KMS-11 (cell line): ENCODE data around the gene STARD9.

ENCODE experiments used
- H2AFZ ChIP-seq: fragments of 200-600 bp; sonication (generic); 2 replicates; pipeline ENCODE4 v1.6.1; 2016; ENCODE audit warnings: antibody characterized with exemption, mixed run types, low read depth
- H3K27ac ChIP-seq: fragments of 200-600 bp; sonication (generic); 2 replicates; pipeline ENCODE4 v1.6.1; 2016; ENCODE audit warnings: mild to moderate bottlenecking, mixed run types
- H3K27me3 ChIP-seq: fragments of 200-600 bp; sonication (generic); 2 replicates; pipeline ENCODE4 v1.6.1; 2017; ENCODE audit warnings: mild to moderate bottlenecking, low read depth, mixed run types, moderate library complexity; ENCODE audit not compliant: insufficient read depth
- H3K36me3 ChIP-seq: fragments of 200-600 bp; sonication (generic); 2 replicates; pipeline ENCODE4 v1.6.1; 2017; ENCODE audit warnings: mild to moderate bottlenecking, mixed run types; ENCODE audit not compliant: insufficient read depth
- H3K4me1 ChIP-seq: fragments of 200-600 bp; sonication (generic); 2 replicates; pipeline ENCODE4 v1.6.1; 2016; ENCODE audit warnings: mild to moderate bottlenecking, low read depth, mixed run types; ENCODE audit not compliant: poor library complexity, severe bottlenecking
- H3K4me2 ChIP-seq: fragments of 200-600 bp; sonication (generic); 2 replicates; pipeline ENCODE4 v1.7.0; 2016; ENCODE audit warnings: mild to moderate bottlenecking, mixed run types
- H3K4me3 ChIP-seq: fragments of 200-600 bp; sonication (generic); IDR thresholded peaks from 2 replicates; pipeline ENCODE4 v1.6.1; 2017; ENCODE audit warnings: low read depth, low read length, mixed read lengths; ENCODE audit not compliant: insufficient read depth
- H3K79me2 ChIP-seq: fragments of 200-600 bp; sonication (generic); 2 replicates; pipeline ENCODE4 v1.6.1; 2016; ENCODE audit warnings: low read depth, mixed run types; ENCODE audit not compliant: insufficient read depth
- H3K9ac ChIP-seq: fragments of 200-600 bp; sonication (generic); 2 replicates; pipeline ENCODE4 v1.6.1; 2016; ENCODE audit warnings: mild to moderate bottlenecking, mixed run types
- H4K20me1 ChIP-seq: fragments of 200-600 bp; sonication (generic); 2 replicates; pipeline ENCODE4 v1.6.1; 2016; ENCODE audit warnings: mild to moderate bottlenecking, mixed run types; ENCODE audit not compliant: insufficient read depth
- CTCF ChIP-seq: fragments of 200-600 bp; sonication (generic); conservative IDR thresholded peaks from 2 replicates; pipeline ENCODE4 v1.6.1; 2017; ENCODE audit warnings: low read depth, mild to moderate bottlenecking, antibody characterized with exemption, low read length, moderate library complexity, mixed read lengths

STARD9 gene

GRCh38 chr15:42627485-42627884, 52.1 kb downstream of the STARD9 start:
- no peak for TF ChIP-seq CTCF
- H4K20me1 ChIP-seq: no peaks in the 10 kb centered on the region
- no peak overlapping the region for H3K4me2 ChIP-seq
- H3K79me2 ChIP-seq: no peaks in the 10 kb centered on the region
- no peaks in the 10 kb centered on the region for H3K4me1 ChIP-seq
- H3K4me3 ChIP-seq: no peak overlapping the region
- no peaks in the 10 kb centered on the region for H3K27me3 ChIP-seq
- no peak overlapping the region for H3K27ac ChIP-seq
- no peak overlapping the region for H3K9ac ChIP-seq
- no peaks in the 10 kb centered on the region for H3K36me3 ChIP-seq
- H2AFZ ChIP-seq: no peak overlapping the region

DNA sequence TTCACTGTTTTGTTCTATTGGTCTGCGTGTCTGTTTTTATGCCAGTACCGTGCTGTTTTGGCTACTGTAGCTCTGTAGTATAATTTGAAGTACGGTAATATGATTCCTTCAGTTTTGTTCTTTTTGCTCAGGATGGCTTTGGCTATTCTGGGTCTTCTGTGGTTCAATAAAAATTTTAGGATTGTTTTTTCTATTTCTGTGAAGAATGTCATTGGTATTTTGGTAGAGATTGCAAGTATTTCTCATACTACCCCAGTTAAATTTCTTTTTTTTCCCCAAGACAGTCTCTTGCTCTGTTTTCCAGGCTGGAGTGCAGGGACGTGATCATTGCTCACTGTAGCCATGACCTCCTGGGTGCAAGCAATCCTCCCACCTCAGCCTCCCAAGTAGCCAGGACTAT, 53.4 kb downstream of the STARD9 start:
- H4K20me1 ChIP-seq: no peaks in the 10 kb centered on the region
- no peak overlapping the region for H2AFZ ChIP-seq
- H3K4me1 ChIP-seq: no peaks in the 10 kb centered on the region
- no peak for TF ChIP-seq CTCF
- no peaks in the 10 kb centered on the region for H3K79me2 ChIP-seq
- H3K27me3 ChIP-seq: no peaks in the 10 kb centered on the region
- no peaks in the 10 kb centered on the region for H3K36me3 ChIP-seq
- H3K9ac ChIP-seq: no peak overlapping the region
- no peak overlapping the region for H3K27ac ChIP-seq
- H3K4me2 ChIP-seq: no peak overlapping the region
- H3K4me3 ChIP-seq: no peak overlapping the region

DNA sequence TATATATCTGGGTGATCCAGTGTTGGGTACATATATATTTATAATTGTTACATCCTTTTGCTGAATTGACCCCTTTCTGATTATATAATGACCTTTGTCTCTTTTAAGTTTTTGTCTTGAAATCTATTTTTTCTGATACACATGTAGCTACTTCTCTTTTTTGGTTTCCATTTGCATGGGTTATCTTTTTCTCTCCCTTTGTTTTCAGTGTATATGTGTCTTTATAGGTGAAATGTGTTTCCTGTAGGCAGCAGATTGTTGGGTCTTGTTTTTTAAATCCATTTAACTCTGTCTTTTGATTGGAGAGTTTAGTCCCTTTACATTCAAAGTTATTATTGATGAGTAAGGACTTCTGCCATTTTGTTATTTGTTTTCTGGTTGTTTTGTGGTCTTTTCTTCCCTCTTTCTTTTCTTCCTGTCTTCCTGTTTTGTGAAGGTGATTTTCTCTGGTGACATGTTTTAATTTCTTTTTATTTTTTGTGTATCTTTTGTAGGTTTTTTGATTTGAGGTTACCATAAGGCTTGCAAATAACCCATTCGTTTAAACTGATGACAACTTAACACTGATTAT, 56.8 kb downstream of the STARD9 start:
- H3K79me2 ChIP-seq: no peaks in the 10 kb centered on the region
- no peak overlapping the region for H3K27ac ChIP-seq
- no peaks in the 10 kb centered on the region for H4K20me1 ChIP-seq
- no peak overlapping the region for H3K4me2 ChIP-seq
- H3K4me3 ChIP-seq: no peak overlapping the region
- H3K4me1 ChIP-seq: no peaks in the 10 kb centered on the region
- H2AFZ ChIP-seq: no peak overlapping the region
- no peak for TF ChIP-seq CTCF
- H3K27me3 ChIP-seq: no peaks in the 10 kb centered on the region
- H3K9ac ChIP-seq: no peak overlapping the region
- H3K36me3 ChIP-seq: no peaks in the 10 kb centered on the region

DNA sequence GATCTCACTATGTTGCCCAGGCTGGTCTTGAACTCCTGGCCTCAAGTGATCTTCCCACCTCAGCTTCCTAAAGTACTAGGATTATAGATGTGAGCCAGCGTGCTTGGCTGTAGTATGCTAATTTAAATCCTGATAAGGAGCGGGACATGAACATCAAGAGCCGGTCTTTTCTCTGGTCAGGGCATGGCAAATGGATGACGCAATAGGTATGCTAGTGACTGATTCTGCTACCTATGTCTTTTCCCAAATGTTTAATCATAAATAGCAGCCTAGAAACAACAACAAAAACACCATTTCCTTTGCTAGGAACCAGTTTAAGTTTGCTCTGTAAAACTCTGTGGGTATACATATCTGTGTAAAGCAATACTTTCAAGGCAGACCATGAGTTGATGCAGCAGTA, 64.7 kb downstream of the STARD9 start:
- H2AFZ ChIP-seq: no peak overlapping the region
- H3K9ac ChIP-seq: no peak overlapping the region
- no peak overlapping the region for H3K27ac ChIP-seq
- no peaks in the 10 kb centered on the region for H3K79me2 ChIP-seq
- H3K4me2 ChIP-seq: no peak overlapping the region
- H3K4me3 ChIP-seq: no peak overlapping the region
- TF ChIP-seq CTCF: no peak
- no peaks in the 10 kb centered on the region for H3K36me3 ChIP-seq
- H3K4me1 ChIP-seq: no peaks in the 10 kb centered on the region
- H4K20me1 ChIP-seq: no peaks in the 10 kb centered on the region
- no peaks in the 10 kb centered on the region for H3K27me3 ChIP-seq
